GM10847 (cell line): Measurements from ENCODE around the gene DENND10.

ENCODE experiments used
- POLR2A ChIP-seq: IDR thresholded peaks from 2 replicates; pipeline ENCODE4 v1.6.1; 2011; ENCODE audit not compliant: insufficient read length; ENCODE audit errors: extremely low read depth

The DENND10 gene

DNA sequence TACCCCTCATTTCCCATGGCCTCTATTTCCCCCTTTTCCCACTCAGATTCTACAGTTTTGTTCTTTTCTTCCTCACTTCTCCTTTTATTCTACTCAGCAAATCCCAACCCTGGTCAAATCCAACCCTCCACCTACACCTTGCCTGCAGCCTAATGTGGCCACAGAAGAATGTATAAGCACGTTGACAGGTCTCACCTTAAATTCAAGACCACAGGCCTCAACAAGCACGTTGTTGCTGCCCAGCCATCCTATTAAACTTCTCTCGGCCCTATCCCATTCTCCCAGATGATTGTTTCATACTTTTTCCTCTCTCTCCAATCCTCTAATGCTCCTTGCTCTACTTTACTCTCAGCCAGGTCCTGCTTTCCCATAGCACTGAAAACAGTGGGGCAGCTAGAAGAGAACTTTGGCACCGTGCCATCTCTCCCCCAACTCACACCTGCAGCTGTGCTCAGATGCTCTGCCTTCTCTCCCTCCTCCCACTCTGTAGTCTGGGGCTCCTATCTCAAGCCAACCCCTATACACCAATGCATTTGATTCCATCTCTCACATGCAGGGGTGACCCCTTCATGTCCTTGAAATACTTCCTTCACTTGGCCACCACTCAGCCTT lies 16.5 kb upstream of the DENND10 start:
- TF ChIP-seq POLR2A = no peak

DNA sequence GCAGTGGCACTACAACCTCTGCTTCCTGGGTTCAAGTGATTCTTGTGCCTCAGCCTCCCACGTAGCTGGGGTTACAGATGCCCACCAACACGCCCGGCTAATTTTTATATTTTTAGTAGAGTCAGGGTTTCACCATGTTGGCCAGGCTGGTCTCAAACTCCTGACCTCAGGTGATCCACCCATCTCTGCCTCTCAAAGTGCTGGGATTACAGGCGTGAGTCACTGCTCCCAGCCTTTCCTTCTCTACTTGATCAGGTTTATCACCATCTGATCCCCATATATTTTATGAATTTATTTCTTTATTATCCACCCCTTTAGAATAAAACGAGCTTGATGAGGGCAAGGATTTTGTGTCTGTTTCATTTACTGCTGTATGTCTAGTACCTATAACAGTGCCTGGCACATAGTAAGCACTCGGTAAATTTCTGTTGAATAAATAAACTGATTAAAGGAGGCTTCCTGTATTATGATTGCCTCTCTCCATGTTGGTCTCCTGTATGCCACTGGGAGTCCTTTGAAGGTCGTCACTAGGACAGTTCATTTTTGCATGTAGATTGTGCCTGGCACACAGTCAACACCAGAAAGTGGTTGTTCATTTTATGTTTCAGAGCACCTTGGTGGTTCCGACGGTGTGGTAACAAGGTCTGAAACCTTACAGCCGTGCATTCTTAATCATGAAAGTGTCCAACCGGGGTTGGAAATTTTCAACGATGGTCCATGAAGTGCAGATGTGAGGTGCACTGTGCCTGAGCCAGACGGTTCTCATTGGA lies 13.7 kb upstream of the DENND10 start:
- no peak for TF ChIP-seq POLR2A

DNA sequence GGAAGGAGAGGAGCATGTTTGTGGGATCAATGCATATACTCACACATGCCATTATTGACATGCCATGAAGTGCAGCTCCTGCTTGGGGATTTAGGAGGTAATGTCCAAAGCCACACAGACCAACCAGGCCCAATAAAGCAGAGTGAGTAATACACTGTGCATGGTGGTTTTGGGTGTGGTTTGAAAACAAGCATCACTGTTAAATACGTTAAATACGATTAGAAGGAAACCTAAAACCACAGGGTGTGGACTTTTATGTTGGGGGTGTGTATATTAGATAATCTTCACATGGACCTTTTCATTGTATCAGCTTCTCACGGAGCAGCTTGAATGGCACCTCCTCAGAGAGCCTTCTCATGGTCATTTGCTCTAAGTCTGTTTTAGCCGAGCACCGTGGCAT lies 12.9 kb upstream of the DENND10 start:
- no peak for TF ChIP-seq POLR2A

DNA sequence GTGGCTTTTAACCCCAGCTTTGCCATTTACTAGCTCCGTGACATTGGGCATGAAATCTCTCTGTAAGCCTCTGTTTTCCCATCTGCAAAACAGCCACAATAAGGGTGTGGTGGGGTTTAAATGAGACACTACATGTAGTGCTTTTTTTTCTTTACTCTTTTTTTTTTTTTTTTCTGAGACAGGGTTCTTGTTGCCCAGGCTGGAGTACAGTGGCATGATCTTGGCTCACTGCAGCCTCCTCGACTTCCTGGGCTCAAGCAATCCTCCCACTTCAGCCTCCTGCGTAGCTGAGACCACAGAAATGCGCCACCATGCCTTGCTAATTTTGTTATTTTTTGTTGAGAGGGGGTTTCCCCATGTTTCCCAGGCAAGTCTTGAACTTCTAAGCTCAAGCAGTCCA lies 8.3 kb upstream of the DENND10 start:
- TF ChIP-seq POLR2A = no peak

DNA sequence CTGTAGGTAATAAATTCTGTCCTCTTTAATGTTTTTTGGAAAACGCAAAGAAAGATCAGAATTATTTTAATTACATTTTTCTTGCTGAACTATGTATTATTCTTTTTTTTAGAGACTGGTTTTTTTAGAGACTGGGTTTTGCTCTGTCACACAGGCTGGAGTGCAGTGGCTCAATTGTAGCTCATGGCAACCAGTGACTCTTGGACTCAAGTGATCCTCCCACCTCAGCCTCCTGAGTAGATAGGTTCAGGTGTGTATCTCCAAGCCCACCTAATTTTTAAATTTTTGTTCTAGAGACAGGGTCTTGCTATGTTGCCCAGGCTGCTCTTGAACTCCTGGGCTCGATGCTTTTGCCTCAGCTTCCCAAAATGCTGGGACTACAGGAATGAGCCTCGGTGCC lies 5.3 kb upstream of the DENND10 start:
- TF ChIP-seq POLR2A = no peak

DNA sequence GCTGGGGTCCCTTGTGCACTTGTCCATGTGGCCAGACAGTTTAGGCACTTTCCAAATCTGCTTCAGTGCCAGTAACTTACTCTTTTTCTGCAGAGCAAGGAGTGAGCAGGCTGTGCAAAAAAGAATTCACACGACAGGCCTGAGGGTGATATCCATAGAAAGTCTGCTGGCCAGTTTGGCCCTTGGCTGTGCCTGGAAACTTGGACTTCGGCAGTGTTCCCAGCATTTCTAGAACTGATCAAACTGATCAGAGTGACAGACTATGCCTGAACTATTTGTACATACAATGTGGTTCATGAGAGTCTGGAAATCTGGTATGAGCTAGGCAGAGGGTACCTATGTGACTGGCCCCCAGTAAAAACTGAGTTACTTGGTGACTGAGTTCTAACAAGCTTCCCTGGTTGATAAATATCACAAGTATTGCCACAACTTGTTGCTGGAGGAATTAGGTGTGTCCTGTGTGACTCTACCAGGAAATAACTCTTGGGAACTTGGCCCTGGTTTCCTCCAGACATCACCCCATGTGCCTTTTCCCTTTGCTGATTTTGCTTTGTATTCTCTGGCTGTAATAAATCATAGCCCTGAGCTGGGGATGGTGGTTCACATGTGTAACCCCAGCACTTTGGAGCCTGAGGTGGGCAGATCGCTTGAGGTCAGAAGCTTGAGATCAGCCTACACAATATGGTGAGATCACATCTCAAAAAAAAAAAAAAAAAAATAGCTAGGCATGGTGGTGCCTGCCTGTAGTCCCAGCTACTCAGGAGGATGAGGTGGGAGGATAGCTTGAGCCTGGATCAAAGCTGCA lies 3.3 kb upstream of the DENND10 start:
- no peak for TF ChIP-seq POLR2A

DNA sequence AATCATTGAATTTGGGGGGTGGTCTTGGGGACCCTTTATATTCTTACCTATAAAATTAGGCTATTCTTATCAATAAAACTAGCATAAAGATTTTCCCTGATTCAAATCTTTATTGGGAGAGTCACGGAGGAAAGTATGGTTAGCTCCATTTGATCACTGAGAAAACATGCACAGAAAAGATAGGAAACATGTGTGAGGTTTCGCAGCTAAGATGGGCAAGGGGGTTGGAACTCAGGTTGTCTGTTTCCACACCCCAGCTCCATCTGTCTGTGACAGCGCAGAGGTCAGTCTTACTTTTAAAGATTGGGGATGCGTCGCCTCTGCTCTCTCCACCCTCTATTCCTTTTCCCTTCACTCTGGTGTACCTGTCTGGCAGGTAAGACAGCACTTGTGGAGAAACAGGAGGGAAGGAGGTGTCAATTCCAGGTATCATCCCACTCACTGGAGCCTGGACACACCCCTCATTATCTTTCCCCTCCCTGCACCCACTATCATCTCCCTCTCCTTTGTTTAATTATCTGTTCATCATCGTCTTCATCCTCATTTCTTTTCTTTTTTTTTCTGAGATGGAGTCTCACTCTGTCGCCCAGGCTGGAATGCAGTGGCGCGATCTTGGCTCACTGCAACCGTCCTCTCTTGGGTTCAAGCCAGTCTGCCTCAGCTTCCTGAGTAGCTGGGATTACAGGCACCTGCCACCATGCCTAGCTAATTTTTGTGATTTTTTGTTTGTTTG lies 2.4 kb upstream of the DENND10 start:
- TF ChIP-seq POLR2A = no peak

DNA sequence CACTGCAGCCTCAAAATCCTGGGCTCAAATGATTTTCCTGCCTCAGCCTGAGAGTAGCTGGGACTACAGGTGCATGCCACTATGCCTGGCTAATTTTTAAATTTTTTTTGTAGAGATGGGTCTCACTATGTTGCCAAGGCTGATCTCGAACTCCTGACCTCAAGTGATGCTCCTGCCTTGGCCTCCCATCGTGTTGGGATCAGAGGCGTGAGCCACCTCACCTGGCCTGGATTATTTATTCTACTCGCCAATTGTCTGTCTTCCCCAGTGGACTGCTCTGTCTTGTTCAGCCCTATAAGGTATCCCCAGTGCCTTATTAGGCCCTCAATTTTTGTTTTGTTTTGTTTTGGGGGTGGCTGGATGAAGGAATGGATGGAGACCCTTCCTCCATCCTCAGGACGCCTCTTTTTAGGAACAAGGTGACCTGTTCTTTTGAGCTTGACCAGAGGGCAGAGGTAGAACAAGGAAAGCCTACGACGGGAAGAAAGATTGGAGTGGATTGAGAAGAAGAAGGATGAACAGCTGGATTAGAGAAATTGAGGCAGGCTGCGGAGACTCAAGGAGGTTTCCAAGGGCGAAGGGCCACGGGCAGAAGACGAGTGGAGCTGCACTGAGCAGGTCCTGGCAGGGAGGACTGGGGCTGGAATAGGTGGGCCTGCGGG lies 541 bp upstream of the DENND10 start:
- no peak for TF ChIP-seq POLR2A

DNA sequence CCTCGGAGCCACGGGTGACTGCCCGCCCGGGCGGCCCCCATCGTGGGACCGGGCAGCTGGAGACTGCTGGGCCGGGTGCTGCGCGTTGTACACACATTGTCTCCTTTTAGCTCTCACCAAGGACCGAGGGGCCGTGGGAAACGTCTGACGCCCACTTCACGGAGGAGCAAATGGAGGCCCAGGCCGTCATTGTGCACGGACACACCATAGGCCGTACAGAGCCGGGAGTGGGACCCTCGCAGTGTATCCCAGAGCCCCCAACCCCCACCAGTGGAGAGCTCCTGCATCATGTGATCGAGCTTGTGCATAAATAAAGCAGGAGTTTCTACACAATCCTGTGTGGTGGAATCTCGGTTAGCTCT lies 722 bp downstream of the DENND10 start:
- TF ChIP-seq POLR2A = no peak

DNA sequence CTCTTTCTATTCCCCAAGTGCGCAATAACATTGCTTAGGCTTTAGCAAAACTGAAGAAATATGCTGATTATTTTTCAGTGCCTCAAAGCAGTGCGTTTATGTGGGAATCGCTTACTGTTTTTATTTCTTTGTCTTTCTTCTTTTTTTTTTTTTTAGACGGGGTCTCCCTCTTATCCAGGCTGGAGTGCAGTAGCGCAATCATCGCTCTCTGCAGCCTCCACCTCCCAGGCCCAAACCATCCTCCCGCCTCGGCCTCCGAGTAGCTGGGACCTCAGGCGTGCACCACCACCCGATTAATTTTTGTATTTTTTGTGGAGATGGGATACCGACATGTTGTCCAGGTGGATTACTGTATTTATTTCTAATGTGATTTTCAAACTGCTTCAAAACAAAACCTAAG lies 1.2 kb downstream of the DENND10 start:
- TF ChIP-seq POLR2A = no peak

DNA sequence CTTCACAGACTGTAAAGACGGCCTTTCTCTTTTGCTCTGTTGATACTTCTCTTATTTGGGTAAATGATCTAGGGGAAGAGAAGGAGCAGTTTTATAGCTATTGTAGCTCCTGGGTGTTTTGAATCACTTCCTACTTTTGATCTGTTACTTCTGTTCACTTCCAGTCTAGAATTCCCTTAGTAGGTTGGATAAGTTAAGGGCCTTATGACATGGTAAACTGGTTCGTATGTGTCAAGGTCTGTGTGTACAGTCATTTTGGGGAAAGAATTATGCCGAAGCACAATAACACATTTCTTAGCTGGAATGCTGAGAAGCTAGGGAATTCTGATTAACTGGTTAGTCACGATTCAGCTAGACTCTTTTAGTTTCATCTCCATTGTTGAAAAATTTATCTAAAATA lies 8.1 kb downstream of the DENND10 start:
- no peak for TF ChIP-seq POLR2A

DNA sequence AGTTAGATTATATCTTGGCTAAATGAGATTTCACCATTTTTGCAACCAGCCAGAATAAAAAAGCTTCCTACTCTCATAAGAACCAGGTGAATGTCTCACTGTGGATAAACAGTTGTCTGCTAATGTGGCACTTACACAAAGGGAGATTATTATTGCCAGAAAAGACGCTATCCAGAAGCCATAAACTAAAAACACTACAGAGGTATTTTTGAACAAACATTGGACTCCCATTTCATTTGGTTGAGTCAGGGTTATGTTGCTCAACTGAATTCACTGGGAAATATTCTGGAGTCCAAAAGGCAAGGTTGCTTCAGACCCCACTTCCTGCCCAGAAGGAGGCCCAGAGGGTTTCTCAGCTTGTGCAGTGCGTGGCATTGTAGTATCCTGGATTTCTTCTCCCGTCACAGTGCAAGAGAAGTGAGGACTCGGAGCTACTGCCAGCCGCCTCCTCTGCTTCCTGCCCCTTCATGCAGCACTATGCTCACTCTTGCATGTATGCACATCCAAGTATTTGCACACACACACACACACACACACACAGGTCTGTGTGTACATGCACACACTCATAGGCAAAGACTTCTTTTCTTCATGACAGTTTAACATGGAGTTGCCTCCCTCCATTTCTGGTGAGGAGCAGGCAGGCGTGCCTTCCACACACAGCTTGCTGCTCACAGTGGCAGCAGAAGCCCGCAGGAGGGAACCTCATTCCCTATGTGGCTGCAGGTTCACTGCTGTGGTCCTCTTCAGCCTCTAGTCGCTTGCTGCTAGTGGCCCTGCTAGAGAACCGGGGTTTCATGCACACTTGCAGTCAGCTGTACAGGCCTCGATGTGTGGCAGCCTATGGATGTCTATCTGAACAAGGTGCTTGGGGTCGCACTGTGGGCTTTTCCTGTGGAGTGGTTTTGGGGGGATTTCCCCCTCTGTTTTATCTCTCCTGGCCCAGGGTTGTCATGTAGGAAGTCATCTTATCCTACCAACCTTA lies 10.1 kb downstream of the DENND10 start:
- no peak for TF ChIP-seq POLR2A

DNA sequence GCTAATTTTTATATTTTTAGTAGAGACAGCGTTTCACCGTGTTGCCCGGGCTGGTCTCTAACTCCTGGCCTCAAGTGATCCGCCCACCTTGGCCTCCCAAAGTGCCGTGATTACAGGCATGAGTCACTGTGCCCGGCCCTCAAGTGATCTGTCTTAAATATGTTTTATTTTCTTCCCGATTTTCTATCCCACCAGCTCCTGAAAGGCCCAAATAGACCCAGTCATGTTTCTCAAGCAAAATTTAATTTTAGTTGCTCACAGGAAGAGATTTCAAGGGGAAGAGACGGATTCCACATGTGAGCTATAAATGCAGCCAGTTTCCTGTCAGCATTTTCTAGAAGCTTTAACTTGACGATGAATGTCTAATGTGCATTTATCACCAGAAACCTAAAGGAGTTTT lies 12.0 kb downstream of the DENND10 start:
- no peak for TF ChIP-seq POLR2A
